PFSK-1 (cell line): Measurements from ENCODE around the gene AKAP1.

Experiments
- FOXP2 ChIP-seq: optimal IDR thresholded peaks from 2 replicates; pipeline ENCODE3; 2011; ENCODE audit warnings: borderline replicate concordance, control low read depth, inconsistent platforms; ENCODE audit not compliant: insufficient read depth; ENCODE audit errors: extremely low read length, extremely low read depth
- POLR2AphosphoS5 ChIP-seq: IDR thresholded peaks from 2 replicates; pipeline ENCODE4 v1.6.1; 2012; ENCODE audit warnings: low read depth, mild to moderate bottlenecking, control low read depth, low read length, moderate library complexity
- SIN3A ChIP-seq: IDR thresholded peaks from 2 replicates; pipeline ENCODE4 v1.6.1; 2012; ENCODE audit warnings: mild to moderate bottlenecking, low read length, moderate library complexity, borderline replicate concordance; ENCODE audit not compliant: insufficient read depth
- TAF1 ChIP-seq: IDR thresholded peaks from 2 replicates; pipeline ENCODE4 v1.6.1; 2012; ENCODE audit warnings: low read length, control low read depth, borderline replicate concordance; ENCODE audit not compliant: insufficient read depth
- TF ChIP-seq, protein P1 (sequence below), 2 experiments: IDR thresholded peaks; 2 replicates each; pipeline versions ENCODE4 v1.6.1 to v1.8.0; 2011 to 2012; ENCODE audit warnings: low read depth in 2 of 2, low read length in 2 of 2, control low read depth in 1 of 2, inconsistent platforms in 1 of 2, mild to moderate bottlenecking in 1 of 2, moderate library complexity in 1 of 2; ENCODE audit not compliant: insufficient read depth in 1 of 2

DNA sequence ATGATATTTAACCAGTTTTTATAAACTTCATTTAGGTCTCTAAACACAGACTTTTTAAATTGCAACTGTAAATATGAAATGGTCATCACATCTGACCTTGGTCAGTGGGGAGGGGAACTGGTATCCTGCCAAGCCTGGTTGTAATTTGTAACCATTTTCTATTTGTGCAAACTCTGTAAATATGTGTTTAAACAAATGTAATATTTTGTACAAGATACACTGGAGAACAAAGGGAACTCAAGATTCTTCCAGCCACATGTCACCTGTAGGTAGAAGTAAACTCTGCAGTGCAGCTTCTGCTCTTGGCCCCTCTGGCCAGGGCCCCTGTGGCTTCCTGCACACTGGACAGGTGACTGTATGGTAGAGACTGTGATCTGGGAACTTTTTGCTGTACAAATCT is 35.8 kb downstream of the AKAP1 start:
- TF ChIP-seq SIN3A = no peak
- TF ChIP-seq POLR2AphosphoS5 = no peak
- no peak for TF ChIP-seq TAF1
- TF ChIP-seq, protein P1, sequence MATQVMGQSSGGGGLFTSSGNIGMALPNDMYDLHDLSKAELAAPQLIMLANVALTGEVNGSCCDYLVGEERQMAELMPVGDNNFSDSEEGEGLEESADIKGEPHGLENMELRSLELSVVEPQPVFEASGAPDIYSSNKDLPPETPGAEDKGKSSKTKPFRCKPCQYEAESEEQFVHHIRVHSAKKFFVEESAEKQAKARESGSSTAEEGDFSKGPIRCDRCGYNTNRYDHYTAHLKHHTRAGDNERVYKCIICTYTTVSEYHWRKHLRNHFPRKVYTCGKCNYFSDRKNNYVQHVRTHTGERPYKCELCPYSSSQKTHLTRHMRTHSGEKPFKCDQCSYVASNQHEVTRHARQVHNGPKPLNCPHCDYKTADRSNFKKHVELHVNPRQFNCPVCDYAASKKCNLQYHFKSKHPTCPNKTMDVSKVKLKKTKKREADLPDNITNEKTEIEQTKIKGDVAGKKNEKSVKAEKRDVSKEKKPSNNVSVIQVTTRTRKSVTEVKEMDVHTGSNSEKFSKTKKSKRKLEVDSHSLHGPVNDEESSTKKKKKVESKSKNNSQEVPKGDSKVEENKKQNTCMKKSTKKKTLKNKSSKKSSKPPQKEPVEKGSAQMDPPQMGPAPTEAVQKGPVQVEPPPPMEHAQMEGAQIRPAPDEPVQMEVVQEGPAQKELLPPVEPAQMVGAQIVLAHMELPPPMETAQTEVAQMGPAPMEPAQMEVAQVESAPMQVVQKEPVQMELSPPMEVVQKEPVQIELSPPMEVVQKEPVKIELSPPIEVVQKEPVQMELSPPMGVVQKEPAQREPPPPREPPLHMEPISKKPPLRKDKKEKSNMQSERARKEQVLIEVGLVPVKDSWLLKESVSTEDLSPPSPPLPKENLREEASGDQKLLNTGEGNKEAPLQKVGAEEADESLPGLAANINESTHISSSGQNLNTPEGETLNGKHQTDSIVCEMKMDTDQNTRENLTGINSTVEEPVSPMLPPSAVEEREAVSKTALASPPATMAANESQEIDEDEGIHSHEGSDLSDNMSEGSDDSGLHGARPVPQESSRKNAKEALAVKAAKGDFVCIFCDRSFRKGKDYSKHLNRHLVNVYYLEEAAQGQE (IDR thresholded peaks at IDR 0.05; ENCODE audit: insufficient read depth in 1 of 2, low read depth in 2 of 2, low read length in 2 of 2) = no peak
- no peak for TF ChIP-seq FOXP2
